ENCODE results near the gene ASPHD1. TPM values are rescaled to one million over a fixed set of nuclear protein-coding genes. Genes with fewer than 3 reads are reported as not detected.

Gene ASPHD1
- total and polyA plus RNA-seq, 2 of the 8 experiments (the other 6 are each of a cell fraction or from before 2014, with no cell fraction given) = 14.5 to 18.6 TPM

- H4K8ac ChIP-seq (ENCODE audit: extremely low read depth, insufficient read depth, low read length) = no peak overlapping the region
- no peaks in the 10 kb centered on the region for H3K9me3 ChIP-seq (ENCODE audit: insufficient read depth in 2 of 2, low read depth in 1 of 2, low read length in 1 of 2)
- H2BK12ac ChIP-seq (ENCODE audit: low read depth, low read length) = no peak overlapping the region
- H2BK120ac ChIP-seq (replicated peaks; ENCODE audit: low read depth, low read length) = no peak overlapping the region
- peaks cover 11% of the 10 kb centered on the region; the same call in 1 of the 2 replicates for H3K23me2 ChIP-seq (ENCODE audit: low read depth, low read length)
- no peaks in the 10 kb centered on the region for H3K79me1 ChIP-seq (ENCODE audit: low read depth, low read length)
- no peak overlapping the region for H2BK15ac ChIP-seq (ENCODE audit: low read length)
- H3K4me3 ChIP-seq (ENCODE audit: extremely low read depth in 1 of 4, insufficient read depth in 2 of 4, low read depth in 3 of 4, low read length in 4 of 4) = no peak overlapping the region
- H3K23ac ChIP-seq (ENCODE audit: insufficient read length) = no peak overlapping the region
- no peaks in the 10 kb centered on the region for H3K27me3 ChIP-seq (replicated peaks in 1 of 4; ENCODE audit: control insufficient read depth in 3 of 4, extremely low read depth in 1 of 4, insufficient read depth in 3 of 4, low read length in 3 of 4)
- H3K18ac ChIP-seq (ENCODE audit: extremely low read depth, low read length) = no peak overlapping the region
- peaks cover 3% of the 10 kb centered on the region in 2 experiments for H4K20me1 ChIP-seq (replicated peaks in 1 of 2; ENCODE audit: control insufficient read depth in 1 of 2, insufficient read depth in 2 of 2, low read length in 2 of 2)
- DNase-seq (ENCODE audit: low read depth in 1 of 2, low spot score in 2 of 2) (no peak), FAIRE-seq (no peak)
- no peak overlapping the region for H2BK5ac ChIP-seq (ENCODE audit: low read depth, low read length)
- no peak overlapping the region for H2BK20ac ChIP-seq (ENCODE audit: low read length)
- no peak overlapping the region for H3K4ac ChIP-seq (replicated peaks; ENCODE audit: insufficient read length, low read depth, low read length)
- H3K14ac ChIP-seq (ENCODE audit: insufficient read length) = no peak overlapping the region
- no peak overlapping the region for H2AK5ac ChIP-seq (ENCODE audit: low read depth, low read length)
- no peak overlapping the region for H3K27ac ChIP-seq (ENCODE audit: low read depth, low read length)
- no peak overlapping the region for H3K4me2 ChIP-seq (ENCODE audit: insufficient read depth in 1 of 2, low read depth in 2 of 2, low read length in 2 of 2)
- H3K9ac ChIP-seq (replicated peaks in 1 of 4; ENCODE audit: extremely low read depth in 1 of 4, low read depth in 3 of 4, low read length in 3 of 4) = no peak overlapping the region
- peaks cover 0 to 9% (median under 1%) of the 10 kb centered on the region in 4 experiments; a peak in 4 of 8 replicates for H3K36me3 ChIP-seq (ENCODE audit: control insufficient read depth in 2 of 4, insufficient read depth in 4 of 4, low read length in 3 of 4)
- POLR2A ChIA-PET (ENCODE audit: partially characterized antibody) = interaction anchor here (0.6 to 4.3 kb wide), 5 partner anchors 11 to 419 kb away, joined by 3 to 25 read pairs (median 4); partner anchors contain the start of gene TAOK2
- 94% methylated on average over 2 of the region's 2 CpGs; no CpG with 5 or more reads in 1 of the 2 experiments for WGBS, 2 experiments (ENCODE audit: extremely low coverage in 1 of 2, insufficient coverage in 1 of 2, insufficient read length in 1 of 2, insufficient replicate concordance in 2 of 2, low coverage in 1 of 2, low lambda C conversion rate in 2 of 2, missing lambda C conversion rate in 1 of 2)
- H2AFZ ChIP-seq (ENCODE audit: low read length) = no peak overlapping the region
- CTCF ChIA-PET (ENCODE audit: partially characterized antibody) = interaction anchor here (0.8 to 1.5 kb wide), 5 partner anchors 13 to 74 kb away, joined by 3 to 5 read pairs (median 4); partner anchors contain the start of gene SEZ6L2
- no peak overlapping the region for H4K91ac ChIP-seq (replicated peaks; ENCODE audit: insufficient read length, low read length)
- H3K79me2 ChIP-seq (ENCODE audit: control insufficient read depth in 1 of 2, insufficient read depth in 2 of 2, low read length in 2 of 2) = peaks cover 0 to 5% of the 10 kb centered on the region in 2 experiments; a peak in 1 of 4 replicates
- H3K56ac ChIP-seq (replicated peaks; ENCODE audit: insufficient read length, low read depth, low read length) = no peak overlapping the region
- no peak overlapping the region for H4K5ac ChIP-seq (ENCODE audit: insufficient read length, low read depth, low read length)
- H3K4me1 ChIP-seq (replicated peaks in 1 of 4; ENCODE audit: control insufficient read depth in 3 of 4, insufficient read depth in 4 of 4, low read length in 3 of 4) = peaks cover 0 to 8% (median 0%) of the 10 kb centered on the region in 4 experiments; a peak in 2 of 7 replicates
- TF ChIP-seq TAF7 (optimal IDR thresholded peaks at IDR 0.05; ENCODE audit: borderline replicate concordance, low read depth, low read length) (no peak), EP300 (IDR thresholded peaks at IDR 0.05; ENCODE audit: borderline replicate concordance in 1 of 2, low read depth in 2 of 2, low read length in 2 of 2) (no peak), SP1 (IDR thresholded peaks at IDR 0.05; ENCODE audit: low read depth, low read length) (no peak), RAD21 (IDR thresholded peaks at IDR 0.05 in 1 of 2, conservative IDR thresholded peaks at IDR 0.05 in 1 of 2; ENCODE audit: low read depth in 2 of 2, low read length in 2 of 2) (no peak), POU5F1 (IDR thresholded peaks at IDR 0.05; ENCODE audit: low read depth, low read length) (no peak), KDM4A (IDR thresholded peaks at IDR 0.05; ENCODE audit: low read depth, low read length, severe bottlenecking) (no peak), CTBP2 (IDR thresholded peaks at IDR 0.05; ENCODE audit: borderline replicate concordance, insufficient read depth, insufficient read length, low read length) (no peak), CEBPB (IDR thresholded peaks at IDR 0.05; ENCODE audit: low read depth, low read length) (no peak), JUN (IDR thresholded peaks at IDR 0.05; ENCODE audit: low read depth, low read length) (no peak), ASH2L (IDR thresholded peaks at IDR 0.05; ENCODE audit: low read length) (no peak), PHF8 (conservative IDR thresholded peaks at IDR 0.05; ENCODE audit: low read depth, low read length) (no peak), BCL11A (IDR thresholded peaks at IDR 0.05; ENCODE audit: low read depth in 2 of 2, low read length in 2 of 2) (no peak), CBX8 (IDR thresholded peaks at IDR 0.05; ENCODE audit: borderline replicate concordance, low read depth, low read length) (no peak)
Observed at GRCh38 chr16:29922326-29922725, 22.0 kb downstream of the ASPHD1 start.

All from H1 (cell line).